ENCODE measurements around the gene COX7A2L. TPM values are rescaled to one million over a fixed set of nuclear protein-coding genes. Genes with fewer than 3 reads are reported as not detected.

Gene COX7A2L
- polyA plus RNA-seq, 1 of the 3 experiments (the other 2 are of a cell fraction), result 77.6 TPM

DNA sequence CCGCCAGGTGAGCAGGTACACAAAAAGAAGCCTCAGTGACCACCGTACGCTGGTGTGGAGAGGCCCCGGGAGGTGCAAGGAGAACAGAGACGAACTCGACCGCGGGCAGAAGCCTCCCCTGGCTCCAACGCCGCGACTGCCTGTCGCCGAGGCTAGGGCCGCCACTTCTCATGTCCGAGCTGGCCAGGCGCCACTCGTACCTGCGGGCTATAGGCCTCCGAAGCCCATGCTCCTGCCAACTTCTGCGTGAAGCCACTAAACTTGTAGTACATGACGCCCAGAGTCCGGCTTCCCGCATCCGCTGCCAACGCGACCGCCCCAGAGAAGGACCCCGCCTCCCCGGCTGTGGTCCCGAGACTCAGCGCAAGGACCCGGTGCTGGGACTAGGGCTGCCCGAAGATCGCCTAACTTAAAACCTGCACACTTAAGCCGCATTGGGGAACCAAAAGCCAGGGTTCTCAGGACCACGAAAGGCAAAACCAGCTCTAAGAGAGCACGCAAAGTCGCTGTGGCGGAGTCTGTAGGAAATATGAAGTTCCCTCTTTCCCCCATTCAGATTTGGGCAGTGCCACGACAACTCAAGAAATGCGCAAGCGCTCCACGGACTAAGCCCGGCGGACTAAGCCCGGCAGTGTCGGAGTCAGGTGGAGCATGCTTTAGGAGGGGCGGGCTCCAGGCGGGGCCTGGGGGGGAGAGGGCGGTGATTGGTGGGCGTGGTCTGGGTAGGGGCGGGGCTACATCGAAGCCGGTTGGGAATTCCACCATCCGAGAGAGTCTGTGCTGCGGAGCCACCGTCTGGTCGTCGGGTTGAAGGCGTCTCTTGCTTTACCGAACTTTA lies at the start of gene COX7A2L (continued):
- TF ChIP-seq, protein P1, sequence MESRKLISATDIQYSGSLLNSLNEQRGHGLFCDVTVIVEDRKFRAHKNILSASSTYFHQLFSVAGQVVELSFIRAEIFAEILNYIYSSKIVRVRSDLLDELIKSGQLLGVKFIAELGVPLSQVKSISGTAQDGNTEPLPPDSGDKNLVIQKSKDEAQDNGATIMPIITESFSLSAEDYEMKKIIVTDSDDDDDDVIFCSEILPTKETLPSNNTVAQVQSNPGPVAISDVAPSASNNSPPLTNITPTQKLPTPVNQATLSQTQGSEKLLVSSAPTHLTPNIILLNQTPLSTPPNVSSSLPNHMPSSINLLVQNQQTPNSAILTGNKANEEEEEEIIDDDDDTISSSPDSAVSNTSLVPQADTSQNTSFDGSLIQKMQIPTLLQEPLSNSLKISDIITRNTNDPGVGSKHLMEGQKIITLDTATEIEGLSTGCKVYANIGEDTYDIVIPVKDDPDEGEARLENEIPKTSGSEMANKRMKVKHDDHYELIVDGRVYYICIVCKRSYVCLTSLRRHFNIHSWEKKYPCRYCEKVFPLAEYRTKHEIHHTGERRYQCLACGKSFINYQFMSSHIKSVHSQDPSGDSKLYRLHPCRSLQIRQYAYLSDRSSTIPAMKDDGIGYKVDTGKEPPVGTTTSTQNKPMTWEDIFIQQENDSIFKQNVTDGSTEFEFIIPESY (IDR thresholded peaks at IDR 0.05; ENCODE audit: borderline replicate concordance, low read depth), result no peak
- TF ChIP-seq SMC3 (IDR thresholded peaks at IDR 0.05; ENCODE audit: low read depth, low read length) (peak; percentile 65; the same call in 1 of the 2 replicates), RCOR1 (IDR thresholded peaks at IDR 0.05; ENCODE audit: low read length) (no peak; the same call in 1 of the 2 replicates), RXRA (IDR thresholded peaks at IDR 0.05; ENCODE audit: borderline replicate concordance, low read depth) (no peak), JUND (IDR thresholded peaks at IDR 0.05) (no peak), TAF1 (IDR thresholded peaks at IDR 0.05; ENCODE audit: borderline replicate concordance, low read depth, low read length) (peak; percentile 53; the same call in 1 of the 2 replicates), POLR2AphosphoS5 (IDR thresholded peaks at IDR 0.05; ENCODE audit: low read depth, low read length) (peak; percentile 75), YY1 (IDR thresholded peaks at IDR 0.05; ENCODE audit: low read depth) (no peak), EP300 (IDR thresholded peaks at IDR 0.05; ENCODE audit: borderline replicate concordance in 1 of 2, low read depth in 1 of 2, low read length in 1 of 2) (no peak), CHD2 (IDR thresholded peaks at IDR 0.05; ENCODE audit: low read length, partially characterized antibody) (peak; percentile 50), GABPA (IDR thresholded peaks at IDR 0.05; ENCODE audit: low read depth) (no peak), FOXM1 (IDR thresholded peaks at IDR 0.05; ENCODE audit: low read depth) (no peak)

DNA sequence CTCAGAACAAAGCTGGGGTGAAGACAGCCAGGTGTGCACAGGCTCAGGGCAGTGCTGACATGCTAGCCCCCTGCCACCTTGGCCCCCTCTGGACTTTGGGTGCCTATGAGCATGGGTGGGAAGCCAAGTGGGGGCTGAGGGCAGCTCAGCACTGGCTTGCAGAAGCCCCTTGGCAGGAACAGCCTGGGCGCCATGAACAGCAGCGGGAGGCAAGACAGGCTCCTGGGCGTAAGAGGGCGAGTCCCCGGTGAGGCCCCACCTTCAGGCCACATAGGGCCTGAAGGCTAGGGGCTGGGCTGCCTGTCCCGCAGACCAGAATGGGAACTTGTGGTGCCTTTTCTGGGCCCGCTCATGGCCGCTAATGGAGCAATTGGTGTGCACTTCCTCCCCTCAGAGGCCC lies 47.0 kb upstream of the COX7A2L start:
- no peaks in the 10 kb centered on the region for H3K9me3 ChIP-seq
- H3K36me3 ChIP-seq (replicated peaks in 1 of 2; ENCODE audit: control insufficient read depth in 1 of 2, insufficient read depth in 2 of 2, low read length in 1 of 2), result no peaks in the 10 kb centered on the region
- H3K4me3 ChIP-seq (ENCODE audit: low read depth in 2 of 2, low read length in 1 of 2), result no peak overlapping the region
- H3K4me2 ChIP-seq, result no peak overlapping the region
- TF ChIP-seq FOXM1 (IDR thresholded peaks at IDR 0.05; ENCODE audit: low read depth), result no peak
- TF ChIP-seq FOXJ3 (CRISPR knock-in tag; IDR thresholded peaks at IDR 0.05), result no peak
- TF ChIP-seq, protein P2, sequence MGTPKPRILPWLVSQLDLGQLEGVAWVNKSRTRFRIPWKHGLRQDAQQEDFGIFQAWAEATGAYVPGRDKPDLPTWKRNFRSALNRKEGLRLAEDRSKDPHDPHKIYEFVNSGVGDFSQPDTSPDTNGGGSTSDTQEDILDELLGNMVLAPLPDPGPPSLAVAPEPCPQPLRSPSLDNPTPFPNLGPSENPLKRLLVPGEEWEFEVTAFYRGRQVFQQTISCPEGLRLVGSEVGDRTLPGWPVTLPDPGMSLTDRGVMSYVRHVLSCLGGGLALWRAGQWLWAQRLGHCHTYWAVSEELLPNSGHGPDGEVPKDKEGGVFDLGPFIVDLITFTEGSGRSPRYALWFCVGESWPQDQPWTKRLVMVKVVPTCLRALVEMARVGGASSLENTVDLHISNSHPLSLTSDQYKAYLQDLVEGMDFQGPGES (IDR thresholded peaks at IDR 0.05; ENCODE audit: low read depth, low read length), result no peak
- no peak for TF ChIP-seq SIN3A (IDR thresholded peaks at IDR 0.05; ENCODE audit: borderline replicate concordance, low read depth, low read length)
- no peak for TF ChIP-seq RAD21 (IDR thresholded peaks at IDR 0.05; ENCODE audit: low read length)
- no peak for TF ChIP-seq TCF12 (IDR thresholded peaks at IDR 0.05)
- TF ChIP-seq NRF1 (IDR thresholded peaks at IDR 0.05; ENCODE audit: low read depth, low read length), result no peak
- TF ChIP-seq EZH2phosphoT487 (IDR thresholded peaks at IDR 0.05; ENCODE audit: borderline replicate concordance, low read depth), result no peak
- no peak for TF ChIP-seq RXRA (IDR thresholded peaks at IDR 0.05; ENCODE audit: borderline replicate concordance, low read depth)
- no peak for TF ChIP-seq MXI1 (IDR thresholded peaks at IDR 0.05; ENCODE audit: low read depth, low read length)
- TF ChIP-seq, protein P3, sequence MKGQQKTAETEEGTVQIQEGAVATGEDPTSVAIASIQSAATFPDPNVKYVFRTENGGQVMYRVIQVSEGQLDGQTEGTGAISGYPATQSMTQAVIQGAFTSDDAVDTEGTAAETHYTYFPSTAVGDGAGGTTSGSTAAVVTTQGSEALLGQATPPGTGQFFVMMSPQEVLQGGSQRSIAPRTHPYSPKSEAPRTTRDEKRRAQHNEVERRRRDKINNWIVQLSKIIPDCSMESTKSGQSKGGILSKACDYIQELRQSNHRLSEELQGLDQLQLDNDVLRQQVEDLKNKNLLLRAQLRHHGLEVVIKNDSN (IDR thresholded peaks at IDR 0.05; ENCODE audit: borderline replicate concordance, low read depth), result no peak
- TF ChIP-seq RCOR1 (IDR thresholded peaks at IDR 0.05; ENCODE audit: low read length), result no peak
- TF ChIP-seq GABPA (IDR thresholded peaks at IDR 0.05; ENCODE audit: low read depth), result no peak
- TF ChIP-seq TEAD4 (IDR thresholded peaks at IDR 0.05; ENCODE audit: borderline replicate concordance, insufficient read depth), result no peak
- no peak for TF ChIP-seq FOSL2 (IDR thresholded peaks at IDR 0.05; ENCODE audit: borderline replicate concordance, low read depth)
- no peak for TF ChIP-seq YY1 (IDR thresholded peaks at IDR 0.05; ENCODE audit: low read depth)
- POLR2A ChIA-PET, result no interaction called here
- no peaks in the 10 kb centered on the region for H3K79me2 ChIP-seq (ENCODE audit: insufficient read depth)
- CTCF ChIA-PET, result interaction anchor here (1.1 kb wide), 1 partner anchor 1169 kb away, joined by 3 read pairs; no protein-coding TSS in a partner anchor
- no peaks in the 10 kb centered on the region for H3K27me3 ChIP-seq (ENCODE audit: insufficient read depth)
- H3K9ac ChIP-seq, result no peak overlapping the region
- no peaks in the 10 kb centered on the region for H3K4me1 ChIP-seq (ENCODE audit: control insufficient read depth in 1 of 2, insufficient read depth in 2 of 2, low read depth in 1 of 2, low read length in 1 of 2)
- H3K27ac ChIP-seq (ENCODE audit: low read depth in 2 of 2, low read length in 1 of 2), result no peak overlapping the region
- 93% methylated on average over 7 of the region's 8 CpGs for WGBS (ENCODE audit: low lambda C conversion rate)
- no peaks in the 10 kb centered on the region for H4K20me1 ChIP-seq (ENCODE audit: insufficient read depth)
- no peaks in the 10 kb centered on the region for H3F3A ChIP-seq (replicated peaks; ENCODE audit: insufficient read depth)
- no peak overlapping the region for H2AFZ ChIP-seq (ENCODE audit: low read depth)
- DNase-seq, result no peak
- H3K9me2 ChIP-seq, result no peaks in the 10 kb centered on the region
